IMR-90 (cell line): ENCODE results near the gene CYYR1. TPM values are rescaled to one million over a fixed set of nuclear protein-coding genes. Genes with fewer than 3 reads are reported as not detected.

Experiments used
- ATAC-seq: fragments of 200-7000 bp; cut with Tn5 transposase; 2 replicates; pipeline ENCODE4 v1.9.1; 2020; ENCODE audit warnings: low read depth, mild to moderate bottlenecking, moderate library complexity
- BruUV-seq: library from RNA; stranded (reverse); fragments of 400-500 nt; replicated peaks from 2 replicates; lab custom pipeline; 2021; lab: Mats Ljungman, UMichigan
- CTCF ChIA-PET: fragments of 300-600 bp; formaldehyde crosslinking; extraction: SDS; loops from one replicate; lab custom pipeline; 2021; ENCODE audit warnings: antibody characterized with exemption; lab: Yijun Ruan, JAX
- POLR2A ChIA-PET: fragments of 300-600 bp; sonication (Branson Sonifier 250); formaldehyde crosslinking; loops from one replicate; lab custom pipeline; 2022; ENCODE audit warnings: antibody characterized with exemption; ENCODE audit not compliant: unreplicated experiment; lab: Charles Lee
- DNase-seq: peaks from one replicate; pipeline ENCODE4 v3.0.0; 2013
- H2AFZ ChIP-seq: replicated peaks from 2 replicates; pipeline ENCODE3; 2013; ENCODE audit warnings: low read length, mild to moderate bottlenecking; ENCODE audit not compliant: poor library complexity
- H2AK5ac ChIP-seq: 2 replicates; pipeline ENCODE4 v1.6.1; 2013; ENCODE audit warnings: low read depth, low read length, inconsistent platforms
- H2AK9ac ChIP-seq: replicated peaks from 2 replicates; pipeline ENCODE3; 2013; ENCODE audit warnings: mild to moderate bottlenecking, low read depth, low read length, moderate library complexity; ENCODE audit not compliant: poor library complexity
- H2BK120ac ChIP-seq: 2 replicates; pipeline ENCODE4 v1.6.1; 2013; ENCODE audit warnings: low read depth, low read length, inconsistent platforms
- H2BK15ac ChIP-seq: 3 replicates; pipeline ENCODE4 v1.6.1; 2013; ENCODE audit warnings: low read depth, low read length, inconsistent platforms
- H2BK20ac ChIP-seq: 2 replicates; pipeline ENCODE4 v1.6.1; 2013; ENCODE audit warnings: low read depth, mild to moderate bottlenecking, inconsistent platforms, low read length, moderate library complexity
- H2BK5ac ChIP-seq: 2 replicates; pipeline ENCODE4 v1.6.1; 2013; ENCODE audit warnings: mild to moderate bottlenecking, low read depth, low read length, inconsistent platforms; ENCODE audit not compliant: poor library complexity, severe bottlenecking
- H3K14ac ChIP-seq: replicated peaks from 2 replicates; pipeline ENCODE4 v1.6.1; 2013; ENCODE audit warnings: low read depth, low read length, inconsistent platforms
- H3K18ac ChIP-seq: 2 replicates; pipeline ENCODE4 v1.6.1; 2013; ENCODE audit warnings: low read depth, low read length, control low read depth
- H3K23ac ChIP-seq: 2 replicates; pipeline ENCODE4 v1.6.1; 2013; ENCODE audit warnings: low read depth, low read length, inconsistent platforms
- H3K27ac ChIP-seq: 2 replicates; pipeline ENCODE4 v1.5.1; 2013; ENCODE audit warnings: mild to moderate bottlenecking, control low read depth, low read length; ENCODE audit not compliant: insufficient read depth
- H3K27me3 ChIP-seq: 2 replicates; pipeline ENCODE4 v1.6.1; 2013; ENCODE audit warnings: low read length; ENCODE audit not compliant: control insufficient read depth, insufficient read depth
- H3K36me3 ChIP-seq: 2 replicates; pipeline ENCODE4 v1.6.1; 2013; ENCODE audit warnings: low read length, mixed read lengths; ENCODE audit not compliant: control insufficient read depth, insufficient read depth
- H3K4ac ChIP-seq: 2 replicates; pipeline ENCODE4 v1.6.1; 2013; ENCODE audit warnings: low read depth, low read length, inconsistent platforms
- H3K4me1 ChIP-seq: 2 replicates; pipeline ENCODE4 v1.6.1; 2013; ENCODE audit warnings: low read length, mixed read lengths; ENCODE audit not compliant: control insufficient read depth, insufficient read depth
- H3K4me2 ChIP-seq: 2 replicates; pipeline ENCODE4 v1.6.1; 2013; ENCODE audit warnings: low read depth, mild to moderate bottlenecking, control low read depth, low read length, moderate library complexity
- H3K4me3 ChIP-seq: 2 replicates; pipeline ENCODE4 v1.5.1; 2013; ENCODE audit warnings: low read depth, mild to moderate bottlenecking, control low read depth, low read length, moderate library complexity; ENCODE audit not compliant: insufficient read depth
- H3K56ac ChIP-seq: 2 replicates; pipeline ENCODE4 v1.6.1; 2013; ENCODE audit warnings: low read length, inconsistent platforms; ENCODE audit not compliant: insufficient read depth; ENCODE audit errors: extremely low read depth
- H3K79me1 ChIP-seq, 2 experiments: 2 replicates each; pipeline ENCODE4 v1.6.1; 2013; ENCODE audit warnings: low read length in 2 of 2, inconsistent platforms in 1 of 2, low read depth in 1 of 2
- H3K9ac ChIP-seq: 2 replicates; pipeline ENCODE4 v1.6.1; 2013; ENCODE audit warnings: low read depth, low read length, control low read depth
- H3K9me1 ChIP-seq: 2 replicates; pipeline ENCODE4 v1.6.1; 2013; ENCODE audit warnings: low read length, inconsistent platforms; ENCODE audit not compliant: insufficient read depth
- H3K9me3 ChIP-seq: 2 replicates; pipeline ENCODE4 v1.6.1; 2013; ENCODE audit warnings: low read length; ENCODE audit not compliant: control insufficient read depth, insufficient read depth
- H4K20me1 ChIP-seq: 2 replicates; pipeline ENCODE4 v1.6.1; 2013; ENCODE audit warnings: low read length, inconsistent platforms; ENCODE audit not compliant: insufficient read depth
- H4K5ac ChIP-seq: 2 replicates; pipeline ENCODE4 v1.6.1; 2013; ENCODE audit warnings: mild to moderate bottlenecking, low read depth, low read length, control low read depth
- H4K8ac ChIP-seq, 2 experiments: 2 replicates each; pipeline ENCODE4 v1.6.1; 2013; ENCODE audit warnings: low read depth in 2 of 2, low read length in 2 of 2, control low read depth in 1 of 2, inconsistent platforms in 1 of 2
- H4K91ac ChIP-seq: 2 replicates; pipeline ENCODE4 v1.6.1; 2013; ENCODE audit warnings: low read depth, low read length, inconsistent platforms; ENCODE audit not compliant: insufficient read depth
- BHLHE40 ChIP-seq: fragments of 150-350 bp; IDR thresholded peaks from 2 replicates; pipeline ENCODE4 v1.6.1; 2016; ENCODE audit warnings: mild to moderate bottlenecking, low read depth, low read length
- CTCF ChIP-seq: conservative IDR thresholded peaks from 2 replicates; pipeline ENCODE4 v1.5.1; 2012; ENCODE audit warnings: mild to moderate bottlenecking, low read depth, low read length, improper control_type of control experiment
- FOS ChIP-seq: fragments of 150-350 bp; IDR thresholded peaks from 2 replicates; pipeline ENCODE4 v1.6.1; 2016; ENCODE audit warnings: low read depth, low read length
- MXI1 ChIP-seq: IDR thresholded peaks from 2 replicates; pipeline ENCODE4 v1.6.1; 2012; ENCODE audit warnings: low read depth, mild to moderate bottlenecking, low read length, moderate library complexity, borderline replicate concordance
- POLR2A ChIP-seq: IDR thresholded peaks from 2 replicates; pipeline ENCODE4 v1.6.1; 2012; ENCODE audit warnings: mild to moderate bottlenecking, low read depth, low read length
- RCOR1 ChIP-seq: IDR thresholded peaks from 2 replicates; pipeline ENCODE4 v1.6.1; 2012; ENCODE audit warnings: mild to moderate bottlenecking, low read length, improper control_type of control experiment; ENCODE audit not compliant: insufficient replicate concordance
- USF2 ChIP-seq: fragments of 150-350 bp; IDR thresholded peaks from 2 replicates; pipeline ENCODE4 v1.6.1; 2017; ENCODE audit warnings: mild to moderate bottlenecking, antibody characterized with exemption, low read length, low read depth
- WGBS, 2 experiments: methylation state at CpG; one replicate each; pipeline versions ENCODE4 v1.1.5 to v1.1.7; 2013; ENCODE audit warnings: missing lambda C conversion rate in 2 of 2; ENCODE audit not compliant: insufficient read length in 1 of 2; ENCODE audit errors: extremely low coverage in 2 of 2; 5-methylcytosine and 5-hydroxymethylcytosine counted together
- dilution Hi-C: fragments of 300-500 bp; cut with HindIII; formaldehyde crosslinking; loops from one replicate; pipeline ENCODE4 v1.14.3; 2018; ENCODE audit warnings: low sequenced_read_pairs; ENCODE audit not compliant: unreplicated experiment
- in situ Hi-C: fragments of 300-500 bp; cut with MboI; formaldehyde crosslinking; loops from 3 replicates; pipeline ENCODE4 v1.14.3; 2019; ENCODE audit warnings: low sequenced_read_pairs, inconsistent platforms, mixed read lengths
- intact Hi-C: fragments of 100-400 bp; cut with micrococcal nuclease; formaldehyde crosslinking; loops from 2 replicates; pipeline ENCODE4 v1.10.0; 2022
- polyA plus RNA-seq, 3 experiments: library from polyadenylated mRNA; depleted of rRNA; stranded (reverse); fragments of >200 nt; gene quantifications; 2 replicates each; pipeline ENCODE4 v1.2.3, GENCODE V29; 2012; ENCODE audit warnings: low replicate concordance in 1 of 3
- total RNA-seq: library from RNA; depleted of rRNA; stranded (reverse); fragments of >200 nt; gene quantifications from 2 replicates; pipeline ENCODE4 v1.2.3, GENCODE V29; 2012

Gene CYYR1
- total and polyA plus RNA-seq, 2 of the 4 experiments (the other 2 are of a cell fraction): not detected

- ATAC-seq (peak; percentile 24; the same call in 1 of the 2 replicates), DNase-seq (peak; percentile 7)
- no CpG with 5 or more reads among the region's 1 CpG for WGBS, 2 experiments
- Histone ChIP-seq H4K8ac (no peak overlapping the region), H2BK20ac (no peak overlapping the region), H2BK5ac (no peak overlapping the region), H3K36me3 (no peaks in the 10 kb centered on the region), H2AK9ac (no peak overlapping the region), H2AFZ (no peak overlapping the region), H3K14ac (no peak overlapping the region), H3K27me3 (no peaks in the 10 kb centered on the region), H2AK5ac (no peak overlapping the region), H3K4me2 (no peak overlapping the region), H4K91ac (no peak overlapping the region), H4K20me1 (no peaks in the 10 kb centered on the region), H3K56ac (no peak overlapping the region), H3K23ac (no peak overlapping the region), H3K4me1 (no peaks in the 10 kb centered on the region), H2BK120ac (no peak overlapping the region), H4K5ac (no peak overlapping the region), H3K4ac (no peak overlapping the region), H3K79me1 (no peaks in the 10 kb centered on the region), H2BK15ac (no peak overlapping the region), H3K9me1 (no peaks in the 10 kb centered on the region), H3K4me3 (no peak overlapping the region), H3K9me3 (no peaks in the 10 kb centered on the region), H3K9ac (no peak overlapping the region), H3K27ac (no peak overlapping the region), H3K18ac (no peak overlapping the region)
- BruUV-seq: no TSS peak
- in situ Hi-C loops (no loop called here), intact Hi-C loops (no loop called here), dilution Hi-C loops (no loop called here)
- no peak for TF ChIP-seq RCOR1
- no peak for TF ChIP-seq POLR2A
- TF ChIP-seq BHLHE40: no peak
- no peak for TF ChIP-seq FOS
- no peak for TF ChIP-seq MXI1
- no peak for TF ChIP-seq CTCF
- no peak for TF ChIP-seq USF2
- ChIA-PET POLR2A (no interaction called here), CTCF (no interaction called here)
Measured at GRCh38 chr21:26506956-26507355, 66.1 kb downstream of the CYYR1 start.
